ENCODE data around the gene GNPTG. TPM values are rescaled to one million over a fixed set of nuclear protein-coding genes. Genes with fewer than 3 reads are reported as not detected.

The GNPTG gene
- total RNA-seq, 1 donor from 2014 or later = 49.7 TPM

GRCh38 chr16:1357906-1358566 lies 6.3 kb downstream of the GNPTG start:
- Mint-ChIP-seq H3K36me3 (ENCODE audit: insufficient read depth) (no peaks in the 10 kb centered on the region), H3K9me3 (ENCODE audit: low read depth) (no peaks in the 10 kb centered on the region), H3K4me1 (ENCODE audit: low read depth) (peaks cover 1% of the 10 kb centered on the region), H3K27ac (no peak overlapping the region), H3K27me3 (no peaks in the 10 kb centered on the region), H3K4me3 (ENCODE audit: low read depth) (no peak overlapping the region)
- TF ChIP-seq CTCF (IDR thresholded peaks at IDR 0.05; ENCODE audit: unreplicated experiment) = no peak
- DNase-seq (ENCODE audit: low spot score, unreplicated experiment) = no peak

GRCh38 chr16:1361685-1362360 lies 10.1 kb downstream of the GNPTG start:
- H3K27me3 Mint-ChIP-seq = no peaks in the 10 kb centered on the region
- no peaks in the 10 kb centered on the region for H3K4me1 Mint-ChIP-seq (ENCODE audit: low read depth)
- no peak for DNase-seq (ENCODE audit: low spot score, unreplicated experiment)
- TF ChIP-seq CTCF (IDR thresholded peaks at IDR 0.05; ENCODE audit: unreplicated experiment) = no peak
- no peaks in the 10 kb centered on the region for H3K9me3 Mint-ChIP-seq (ENCODE audit: low read depth)
- H3K4me3 Mint-ChIP-seq (ENCODE audit: low read depth) = no peak overlapping the region
- H3K36me3 Mint-ChIP-seq (ENCODE audit: insufficient read depth) = peaks cover 1% of the 10 kb centered on the region
- H3K27ac Mint-ChIP-seq = no peak overlapping the region

DNA sequence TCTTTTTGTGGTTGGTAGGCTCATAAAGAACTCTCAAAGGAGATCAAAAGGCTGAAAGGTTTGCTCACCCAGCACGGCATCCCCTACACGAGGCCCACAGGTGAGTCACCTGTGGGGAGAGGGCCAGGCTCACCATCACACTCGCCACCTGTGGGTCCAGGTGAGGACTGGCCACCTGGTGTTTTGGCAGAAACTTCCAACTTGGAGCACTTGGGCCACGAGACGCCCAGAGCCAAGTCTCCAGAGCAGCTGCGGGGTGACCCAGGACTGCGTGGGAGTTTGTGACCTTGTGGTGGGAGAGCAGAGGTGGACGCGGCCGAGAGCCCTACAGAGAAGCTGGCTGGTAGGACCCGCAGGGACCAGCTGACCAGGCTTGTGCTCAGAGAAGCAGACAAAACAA lies 11.1 kb downstream of the GNPTG start:
- Mint-ChIP-seq H3K27me3 (no peaks in the 10 kb centered on the region), H3K4me1 (ENCODE audit: low read depth) (no peaks in the 10 kb centered on the region), H3K4me3 (ENCODE audit: low read depth) (no peak overlapping the region), H3K36me3 (ENCODE audit: insufficient read depth) (peaks cover 1% of the 10 kb centered on the region), H3K27ac (no peak overlapping the region), H3K9me3 (ENCODE audit: low read depth) (no peaks in the 10 kb centered on the region)
- no peak for TF ChIP-seq CTCF (IDR thresholded peaks at IDR 0.05; ENCODE audit: unreplicated experiment)
- DNase-seq (ENCODE audit: low spot score, unreplicated experiment) = no peak

GRCh38 chr16:1363501-1364041 lies 11.8 kb downstream of the GNPTG start:
- DNase-seq (ENCODE audit: low spot score, unreplicated experiment) = peak; percentile 56
- Mint-ChIP-seq H3K4me3 (ENCODE audit: low read depth) (no peak overlapping the region), H3K27ac (no peak overlapping the region), H3K27me3 (no peaks in the 10 kb centered on the region), H3K9me3 (ENCODE audit: low read depth) (no peaks in the 10 kb centered on the region), H3K4me1 (ENCODE audit: low read depth) (no peaks in the 10 kb centered on the region), H3K36me3 (ENCODE audit: insufficient read depth) (peaks cover 1% of the 10 kb centered on the region)
- peak; percentile 85 for TF ChIP-seq CTCF (IDR thresholded peaks at IDR 0.05; ENCODE audit: unreplicated experiment)

DNA sequence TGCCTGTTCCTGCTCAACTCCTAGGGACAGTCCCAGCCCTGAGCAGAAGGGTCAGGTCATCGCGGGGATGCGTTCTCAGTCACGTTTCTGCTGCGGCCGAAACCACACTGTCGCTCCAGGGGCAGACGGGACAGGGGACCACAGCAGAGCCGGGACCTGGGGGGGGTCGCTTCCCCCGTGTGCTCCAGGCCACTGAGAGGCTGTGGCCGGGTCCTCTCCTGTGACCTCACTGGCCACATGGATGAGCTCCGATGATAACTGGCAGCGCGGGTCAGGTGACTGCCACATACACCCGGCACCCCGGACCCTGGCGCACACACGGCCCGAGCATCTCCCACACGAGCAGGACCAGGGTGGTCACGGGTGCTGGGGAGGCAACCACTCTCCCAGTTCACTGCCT lies 12.8 kb downstream of the GNPTG start:
- no peak for DNase-seq (ENCODE audit: low spot score, unreplicated experiment)
- no peak overlapping the region for H3K4me3 Mint-ChIP-seq (ENCODE audit: low read depth)
- TF ChIP-seq CTCF (IDR thresholded peaks at IDR 0.05; ENCODE audit: unreplicated experiment) = no peak

More for the DNA sequence above, 12.8 kb downstream of the GNPTG start:
- no peaks in the 10 kb centered on the region for H3K4me1 Mint-ChIP-seq (ENCODE audit: low read depth)
- peaks cover 1% of the 10 kb centered on the region for H3K36me3 Mint-ChIP-seq (ENCODE audit: insufficient read depth)
- H3K9me3 Mint-ChIP-seq (ENCODE audit: low read depth) = no peaks in the 10 kb centered on the region
- no peak overlapping the region for H3K27ac Mint-ChIP-seq
- no peaks in the 10 kb centered on the region for H3K27me3 Mint-ChIP-seq
